Transverse colon (tissue), 4 donors: ENCODE results near the gene ACSS1.

Experiments used
- POLR2AphosphoS5 ChIP-seq, 3 donors: sonication (generic); formaldehyde crosslinking; IDR thresholded peaks; one replicate each; pipeline ENCODE4 v1.6.1; 2016; ENCODE audit warnings: antibody characterized with exemption in 3 of 3
- TF ChIP-seq, protein P1 (sequence below), 5 experiments: fragments of 200-600 bp in 3 of 5; fragments of 450-650 bp in 2 of 5; sonication (generic) in 3 of 5; IDR thresholded peaks; 1 replicate in 2 of 5; 2 replicates in 3 of 5; pipeline ENCODE4 v1.5.1; 2016 to 2017; ENCODE audit warnings: antibody characterized with exemption in 5 of 5, inconsistent platforms in 3 of 5, mild to moderate bottlenecking in 2 of 5, moderate library complexity in 1 of 5

DNA sequence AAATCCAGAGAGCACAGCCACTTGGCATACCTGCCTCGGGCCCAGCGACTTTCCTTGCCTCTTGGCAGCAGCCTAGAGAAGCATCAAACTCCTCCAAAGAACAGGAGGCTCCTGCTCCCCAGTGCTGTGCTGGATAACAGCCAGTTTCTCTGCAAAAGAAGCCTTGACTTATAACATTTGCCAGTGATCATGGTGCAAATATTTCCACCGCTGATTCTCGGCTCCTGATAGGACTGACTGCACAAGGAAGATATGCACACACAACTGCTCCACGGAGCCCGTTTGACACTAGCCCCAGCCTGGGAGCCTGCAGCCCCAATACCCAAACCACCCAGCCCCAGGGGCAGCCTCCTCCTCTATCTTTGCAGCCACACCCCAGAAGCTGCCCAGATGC lies 17.5 kb downstream of the ACSS1 start:
- TF ChIP-seq, protein P1, sequence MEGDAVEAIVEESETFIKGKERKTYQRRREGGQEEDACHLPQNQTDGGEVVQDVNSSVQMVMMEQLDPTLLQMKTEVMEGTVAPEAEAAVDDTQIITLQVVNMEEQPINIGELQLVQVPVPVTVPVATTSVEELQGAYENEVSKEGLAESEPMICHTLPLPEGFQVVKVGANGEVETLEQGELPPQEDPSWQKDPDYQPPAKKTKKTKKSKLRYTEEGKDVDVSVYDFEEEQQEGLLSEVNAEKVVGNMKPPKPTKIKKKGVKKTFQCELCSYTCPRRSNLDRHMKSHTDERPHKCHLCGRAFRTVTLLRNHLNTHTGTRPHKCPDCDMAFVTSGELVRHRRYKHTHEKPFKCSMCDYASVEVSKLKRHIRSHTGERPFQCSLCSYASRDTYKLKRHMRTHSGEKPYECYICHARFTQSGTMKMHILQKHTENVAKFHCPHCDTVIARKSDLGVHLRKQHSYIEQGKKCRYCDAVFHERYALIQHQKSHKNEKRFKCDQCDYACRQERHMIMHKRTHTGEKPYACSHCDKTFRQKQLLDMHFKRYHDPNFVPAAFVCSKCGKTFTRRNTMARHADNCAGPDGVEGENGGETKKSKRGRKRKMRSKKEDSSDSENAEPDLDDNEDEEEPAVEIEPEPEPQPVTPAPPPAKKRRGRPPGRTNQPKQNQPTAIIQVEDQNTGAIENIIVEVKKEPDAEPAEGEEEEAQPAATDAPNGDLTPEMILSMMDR (IDR thresholded peaks at IDR 0.05), result no peak
- TF ChIP-seq POLR2AphosphoS5 (IDR thresholded peaks at IDR 0.05), result peak in 2 of 3 donors; percentile 19 to 56
